Measurements from ENCODE around the gene BCAS2.

DNA sequence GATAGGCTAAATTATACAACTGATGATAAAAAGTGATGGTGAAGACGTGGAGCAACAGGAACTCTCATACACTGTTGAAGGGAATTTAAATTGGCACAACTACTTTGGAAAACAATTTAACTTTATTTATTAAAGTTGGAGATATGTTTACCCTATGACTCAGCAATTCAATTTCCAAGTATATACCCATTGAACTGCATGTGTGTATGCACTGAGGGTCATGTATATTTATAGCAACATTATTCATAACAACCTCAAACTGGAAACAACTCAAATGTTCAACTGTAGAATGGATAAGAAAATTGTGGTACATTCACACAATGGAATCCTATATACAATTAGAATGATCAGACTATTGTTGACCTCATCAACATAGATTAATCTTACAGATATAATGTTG is 16.5 kb upstream of the BCAS2 start:
- no peak for TF ChIP-seq POLR2A (IDR thresholded peaks at IDR 0.05; ENCODE audit: extremely low read depth, insufficient read length)
- TF ChIP-seq, protein P1, sequence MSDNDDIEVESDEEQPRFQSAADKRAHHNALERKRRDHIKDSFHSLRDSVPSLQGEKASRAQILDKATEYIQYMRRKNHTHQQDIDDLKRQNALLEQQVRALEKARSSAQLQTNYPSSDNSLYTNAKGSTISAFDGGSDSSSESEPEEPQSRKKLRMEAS (IDR thresholded peaks at IDR 0.05; ENCODE audit: low read depth, low read length) = no peak
- TF ChIP-seq, protein P2, sequence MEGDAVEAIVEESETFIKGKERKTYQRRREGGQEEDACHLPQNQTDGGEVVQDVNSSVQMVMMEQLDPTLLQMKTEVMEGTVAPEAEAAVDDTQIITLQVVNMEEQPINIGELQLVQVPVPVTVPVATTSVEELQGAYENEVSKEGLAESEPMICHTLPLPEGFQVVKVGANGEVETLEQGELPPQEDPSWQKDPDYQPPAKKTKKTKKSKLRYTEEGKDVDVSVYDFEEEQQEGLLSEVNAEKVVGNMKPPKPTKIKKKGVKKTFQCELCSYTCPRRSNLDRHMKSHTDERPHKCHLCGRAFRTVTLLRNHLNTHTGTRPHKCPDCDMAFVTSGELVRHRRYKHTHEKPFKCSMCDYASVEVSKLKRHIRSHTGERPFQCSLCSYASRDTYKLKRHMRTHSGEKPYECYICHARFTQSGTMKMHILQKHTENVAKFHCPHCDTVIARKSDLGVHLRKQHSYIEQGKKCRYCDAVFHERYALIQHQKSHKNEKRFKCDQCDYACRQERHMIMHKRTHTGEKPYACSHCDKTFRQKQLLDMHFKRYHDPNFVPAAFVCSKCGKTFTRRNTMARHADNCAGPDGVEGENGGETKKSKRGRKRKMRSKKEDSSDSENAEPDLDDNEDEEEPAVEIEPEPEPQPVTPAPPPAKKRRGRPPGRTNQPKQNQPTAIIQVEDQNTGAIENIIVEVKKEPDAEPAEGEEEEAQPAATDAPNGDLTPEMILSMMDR (IDR thresholded peaks at IDR 0.05; ENCODE audit: low read depth, low read length) = no peak
- TF ChIP-seq MYC (IDR thresholded peaks at IDR 0.05; ENCODE audit: low read depth, low read length) = no peak

All from NB4 (cell line).